Measurements from ENCODE around the gene TRIM7. TPM values are rescaled to one million over a fixed set of nuclear protein-coding genes. Genes with fewer than 3 reads are reported as not detected.

Gene TRIM7
- total RNA-seq, 6 experiments from 2014 or later: 0.07 to 1.4 (median 0.26) TPM; not detected in 1

GRCh38 chr5:181190711-181191525 is 14.1 kb downstream of the TRIM7 start:
- H3K4me3 ChIP-seq: peak overlapping the region; percentile 71 to 88 (median 71)
- no peaks in the 10 kb centered on the region for H3K27me3 ChIP-seq
- no peaks in the 10 kb centered on the region for H3K9me3 ChIP-seq
- DNase-seq (peak in 2 of 3 donors; percentile 48 to 72), ATAC-seq (peak; percentile 10 to 33 (median 25))
- peak overlapping the region; percentile 56 to 90 (median 72) for H3K27ac ChIP-seq
- under 1% methylated on average over 38 of the region's 66 CpGs for WGBS (ENCODE audit: insufficient coverage, low coverage, low lambda C conversion rate, missing lambda C conversion rate)
- H3K36me3 ChIP-seq: no peaks in the 10 kb centered on the region
- no peak for TF ChIP-seq POLR2A (IDR thresholded peaks at IDR 0.05)
- peak in 3 of 4 donors; percentile 15 to 24 (median 22) for TF ChIP-seq CTCF (IDR thresholded peaks at IDR 0.05)
- peaks cover 0 to 32% (median 0%) of the 10 kb centered on the region in 4 donors for H3K4me1 ChIP-seq
- intact Hi-C loops (cut with DNase I): no loop called here

- Histone ChIP-seq H3K27me3 (no peaks in the 10 kb centered on the region), H3K4me1 (peaks cover 0 to 32% (median 0%) of the 10 kb centered on the region in 4 donors), H3K27ac (peak overlapping the region in 1 of 3 donors; percentile 29), H3K9me3 (no peaks in the 10 kb centered on the region), H3K4me3 (peak overlapping the region; percentile 71 to 88 (median 71)), H3K36me3 (no peaks in the 10 kb centered on the region)
- WGBS (ENCODE audit: insufficient coverage, low coverage, low lambda C conversion rate, missing lambda C conversion rate): 0% methylated on average over 20 of the region's 52 CpGs
- TF ChIP-seq CTCF (IDR thresholded peaks at IDR 0.05) (no peak), POLR2A (IDR thresholded peaks at IDR 0.05) (no peak)
- DNase-seq: peak in 1 of 3 donors; percentile 39
- ATAC-seq: no peak
- intact Hi-C loops (cut with DNase I): no loop called here
Observed at GRCh38 chr5:181189962-181190710, 14.9 kb downstream of the TRIM7 start.

GRCh38 chr5:181189363-181189961 is 15.5 kb downstream of the TRIM7 start:
- H3K27ac ChIP-seq: peak overlapping the region in 1 of 3 donors; percentile 29
- peak in 1 of 3 donors; percentile 44 for DNase-seq
- no peaks in the 10 kb centered on the region for H3K9me3 ChIP-seq
- peak overlapping the region; percentile 71 to 88 (median 71) for H3K4me3 ChIP-seq
- no peaks in the 10 kb centered on the region for H3K27me3 ChIP-seq
- peaks cover 0 to 34% (median 0%) of the 10 kb centered on the region in 4 donors for H3K4me1 ChIP-seq
- no peak for ATAC-seq
- intact Hi-C loops (cut with DNase I): no loop called here
- TF ChIP-seq CTCF (IDR thresholded peaks at IDR 0.05) (no peak), POLR2A (IDR thresholded peaks at IDR 0.05) (no peak)
- H3K36me3 ChIP-seq: no peaks in the 10 kb centered on the region
- WGBS (ENCODE audit: insufficient coverage, low coverage, low lambda C conversion rate, missing lambda C conversion rate): under 1% methylated on average over 19 of the region's 41 CpGs

- Histone ChIP-seq H3K36me3 (no peaks in the 10 kb centered on the region), H3K4me1 (peaks cover 0 to 30% (median 0%) of the 10 kb centered on the region in 4 donors), H3K9me3 (no peaks in the 10 kb centered on the region), H3K27ac (peak overlapping the region in 2 of 3 donors; percentile 29 to 40), H3K4me3 (peak overlapping the region; percentile 71 to 88 (median 71)), H3K27me3 (no peaks in the 10 kb centered on the region)
- under 1% methylated on average over 29 of the region's 35 CpGs for WGBS (ENCODE audit: insufficient coverage, low coverage, low lambda C conversion rate, missing lambda C conversion rate)
- ATAC-seq (peak; percentile 6 to 35 (median 30)), DNase-seq (peak in 2 of 3 donors; percentile 57 to 76)
- intact Hi-C loops (cut with DNase I): no loop called here
- TF ChIP-seq POLR2A (IDR thresholded peaks at IDR 0.05): no peak
- TF ChIP-seq CTCF (IDR thresholded peaks at IDR 0.05): no peak
Observed at GRCh38 chr5:181188700-181189362, 16.2 kb downstream of the TRIM7 start.
